Ramos (cell line): ENCODE data around the gene CD4.

Experiments used
- in situ Hi-C: fragments of 300-500 bp; cut with MboI; formaldehyde crosslinking; loops from one replicate; pipeline ENCODE4 v1.14.3; 2022; ENCODE audit warnings: low sequenced_read_pairs; ENCODE audit not compliant: unreplicated experiment

The CD4 gene

GRCh38 chr12:6838854-6839253 lies 49.5 kb downstream of the CD4 start:
- in situ Hi-C loops, result loop anchor here (10.0 kb wide), 1 partner anchor 214 kb away; no protein-coding TSS in a partner anchor

- in situ Hi-C loops, result loop anchor here (10.0 kb wide), 1 partner anchor 215 kb away; no protein-coding TSS in a partner anchor
These were observed 50.3 kb downstream of the CD4 start for GRCh38 chr12:6839482-6840201.

DNA sequence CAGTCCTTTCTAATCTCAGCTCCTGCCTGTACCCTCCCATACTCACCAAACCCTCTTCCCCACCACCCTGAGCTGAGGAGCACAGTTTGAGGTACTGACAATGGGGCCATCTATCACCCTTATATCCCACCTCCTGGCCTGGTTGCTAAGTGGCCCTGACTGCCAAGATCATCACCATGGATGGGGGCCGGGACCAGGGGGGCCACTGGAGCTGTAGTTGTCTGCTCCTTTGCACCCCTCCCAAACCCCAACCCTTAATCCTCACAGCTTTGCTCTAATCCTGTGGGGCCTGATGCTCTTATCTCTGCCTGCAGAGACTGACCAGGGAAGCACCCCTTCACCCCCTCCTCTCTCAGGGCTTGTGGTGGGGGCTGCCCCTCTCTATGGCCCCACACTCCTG lies 51.0 kb downstream of the CD4 start:
- in situ Hi-C loops, result no loop called here

GRCh38 chr12:6840761-6841515 lies 51.6 kb downstream of the CD4 start, which contains the start of gene GNB3:
GNB3 (plus strand) TSS chr12:6840925; CDS start chr12:6841288, 363 bp downstream.
- in situ Hi-C loops, result no loop called here

GRCh38 chr12:6842075-6842474 lies 52.7 kb downstream of the CD4 start:
- in situ Hi-C loops, result no loop called here

DNA sequence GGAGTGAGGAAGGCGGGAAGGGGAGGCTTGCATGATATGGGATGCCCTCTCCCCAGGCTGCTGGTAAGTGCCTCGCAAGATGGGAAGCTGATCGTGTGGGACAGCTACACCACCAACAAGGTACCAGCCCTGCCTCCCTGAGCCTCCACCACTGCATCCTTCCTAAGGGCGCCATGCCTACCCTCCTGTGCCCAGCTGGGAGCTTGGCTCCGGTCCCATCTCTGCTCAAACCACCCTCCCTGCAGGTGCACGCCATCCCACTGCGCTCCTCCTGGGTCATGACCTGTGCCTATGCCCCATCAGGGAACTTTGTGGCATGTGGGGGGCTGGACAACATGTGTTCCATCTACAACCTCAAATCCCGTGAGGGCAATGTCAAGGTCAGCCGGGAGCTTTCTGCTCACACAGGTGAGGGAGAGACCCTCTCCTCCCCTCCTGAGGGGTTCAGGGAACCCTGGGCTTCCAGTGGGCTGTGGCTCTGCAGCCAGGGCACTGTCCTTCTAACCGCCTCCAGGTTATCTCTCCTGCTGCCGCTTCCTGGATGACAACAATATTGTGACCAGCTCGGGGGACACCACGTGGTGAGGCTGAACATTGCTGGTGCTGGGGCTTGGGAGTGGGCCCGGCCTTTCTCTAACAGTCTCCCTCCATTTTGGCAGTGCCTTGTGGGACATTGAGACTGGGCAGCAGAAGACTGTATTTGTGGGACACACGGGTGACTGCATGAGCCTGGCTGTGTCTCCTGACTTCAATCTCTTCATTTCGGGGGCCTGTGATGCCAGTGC lies 54.0 kb downstream of the CD4 start:
- in situ Hi-C loops, result no loop called here

DNA sequence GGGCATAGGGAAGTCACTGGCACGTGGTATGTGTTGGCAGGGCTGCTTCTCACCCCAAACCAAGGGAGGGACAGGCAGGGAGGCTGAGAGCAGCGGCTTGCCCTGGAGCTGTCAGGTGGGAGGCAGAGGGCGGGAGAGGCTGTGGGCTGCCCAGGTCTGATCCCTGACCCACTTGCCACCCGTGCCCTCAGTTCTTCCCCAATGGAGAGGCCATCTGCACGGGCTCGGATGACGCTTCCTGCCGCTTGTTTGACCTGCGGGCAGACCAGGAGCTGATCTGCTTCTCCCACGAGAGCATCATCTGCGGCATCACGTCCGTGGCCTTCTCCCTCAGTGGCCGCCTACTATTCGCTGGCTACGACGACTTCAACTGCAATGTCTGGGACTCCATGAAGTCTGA lies 56.1 kb downstream of the CD4 start:
- in situ Hi-C loops, result no loop called here

GRCh38 chr12:6846316-6846869 lies 57.1 kb downstream of the CD4 start:
- in situ Hi-C loops, result no loop called here

DNA sequence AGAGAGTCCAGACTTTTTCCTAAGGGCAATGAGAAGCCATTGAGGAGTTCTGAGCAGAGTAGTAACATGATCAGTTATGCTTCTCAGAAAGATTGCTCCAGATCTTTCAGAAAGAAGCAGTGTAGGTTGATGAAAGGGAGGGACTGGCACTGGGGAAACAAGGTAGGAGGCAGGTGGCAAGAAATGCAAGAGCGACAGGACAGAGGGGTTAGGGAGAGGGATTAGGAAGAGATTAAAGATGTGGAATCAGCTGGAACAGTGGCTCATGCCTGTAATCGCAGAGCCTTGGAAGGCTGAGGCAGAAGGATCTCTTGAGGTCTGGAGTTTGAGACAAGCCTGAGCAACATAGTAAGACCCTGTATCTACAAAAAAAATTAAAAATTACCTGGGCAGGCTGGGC lies 58.3 kb downstream of the CD4 start:
- in situ Hi-C loops, result no loop called here

DNA sequence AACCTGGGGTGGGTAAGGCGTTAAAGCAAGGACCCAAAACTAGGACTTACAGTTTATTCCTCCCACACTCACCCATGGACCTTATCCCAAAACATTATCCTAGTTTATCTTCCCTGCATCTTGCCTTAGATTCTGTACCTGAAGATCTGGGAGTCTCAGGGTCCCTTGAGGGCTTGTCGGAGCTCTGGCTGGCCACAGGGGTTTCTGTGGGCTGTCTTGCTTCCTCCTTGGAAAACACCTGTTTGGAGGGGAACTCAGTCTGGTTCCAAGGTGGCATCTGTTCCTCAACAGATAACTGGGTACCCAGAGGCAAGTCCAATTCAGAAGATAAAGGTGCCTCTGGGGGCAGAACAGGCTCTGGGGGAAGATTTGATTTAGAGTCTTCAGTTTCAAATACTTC lies 60.1 kb downstream of the CD4 start:
- in situ Hi-C loops, result no loop called here

DNA sequence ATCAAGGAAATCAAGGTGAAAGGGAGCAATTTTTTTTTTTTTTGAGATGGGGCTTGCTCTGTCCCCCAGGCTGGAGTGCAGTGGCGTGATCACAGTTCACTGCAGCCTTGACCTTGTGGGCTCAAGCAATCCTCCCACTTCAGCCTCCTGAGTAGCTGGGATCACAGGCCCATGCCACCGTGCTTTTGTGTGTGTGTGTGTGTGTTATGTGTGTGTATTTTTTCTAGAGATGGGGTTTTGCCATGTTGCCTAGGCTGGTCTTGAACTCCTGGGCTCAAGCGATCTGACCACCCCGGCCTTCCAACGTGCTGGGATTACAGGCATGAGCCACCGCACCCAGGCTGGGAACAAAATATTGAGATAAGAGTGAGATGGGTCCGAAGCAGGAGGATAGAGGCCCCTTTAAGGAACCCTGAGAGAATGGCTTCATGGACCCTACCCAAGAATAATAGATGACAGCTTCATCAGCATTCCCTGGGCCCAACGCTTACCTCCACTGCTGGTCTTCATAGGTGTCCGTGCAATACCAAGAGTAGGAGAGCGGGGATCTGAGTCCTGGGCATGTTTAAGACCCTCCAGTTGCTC lies 60.7 kb downstream of the CD4 start:
- in situ Hi-C loops, result no loop called here

GRCh38 chr12:6850796-6851152 lies 61.4 kb downstream of the CD4 start:
- in situ Hi-C loops, result no loop called here

DNA sequence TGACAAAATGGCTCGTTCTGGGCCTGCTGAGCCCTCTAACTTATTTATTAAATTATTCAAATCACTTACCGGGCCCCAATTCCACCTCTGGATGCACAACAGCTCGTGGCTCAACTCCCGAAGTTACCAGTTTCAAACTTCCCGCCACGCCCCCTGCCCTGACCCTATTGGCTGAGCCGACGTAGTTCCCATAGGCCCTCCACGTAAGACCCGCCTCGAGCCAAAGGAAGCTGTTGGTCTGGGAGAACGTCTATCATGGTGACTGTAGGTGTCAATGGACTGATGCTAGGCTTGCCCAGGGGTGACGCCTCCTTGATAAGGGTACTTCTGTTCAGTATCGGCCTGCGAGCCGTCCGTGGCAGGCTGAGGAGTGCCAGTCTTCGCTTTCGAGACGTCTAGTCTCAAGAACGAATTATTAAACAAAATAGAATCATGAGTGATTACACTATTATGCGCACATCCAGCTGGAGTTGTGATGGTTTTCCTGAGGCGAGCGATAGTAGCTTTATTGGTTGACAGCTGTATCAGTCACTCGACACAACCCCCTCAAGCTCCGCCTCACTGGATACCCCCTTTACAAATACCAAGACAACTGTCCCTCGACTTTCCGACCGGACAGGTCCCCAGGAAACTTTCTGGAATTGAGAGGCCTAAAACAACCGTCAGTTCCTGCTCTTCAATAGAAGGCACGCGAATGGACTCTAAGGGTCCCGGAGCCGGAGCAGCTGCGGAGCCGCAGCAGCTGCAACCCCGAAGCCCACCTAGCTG lies 62.0 kb downstream of the CD4 start, which contains the start of gene CDCA3:
CDCA3 (minus strand) TSS at position 134 of the 768 bp plus-strand sequence. CDS start 334 bp downstream, outside the sequence.
- in situ Hi-C loops, result no loop called here

GRCh38 chr12:6851921-6852650 lies 62.8 kb downstream of the CD4 start, which contains the start of gene USP5:
USP5 (plus strand) TSS chr12:6852150; CDS start chr12:6852180, 30 bp downstream.
- in situ Hi-C loops, result no loop called here

- in situ Hi-C loops, result no loop called here
These were observed 63.5 kb downstream of the CD4 start for GRCh38 chr12:6852651-6853354.

DNA sequence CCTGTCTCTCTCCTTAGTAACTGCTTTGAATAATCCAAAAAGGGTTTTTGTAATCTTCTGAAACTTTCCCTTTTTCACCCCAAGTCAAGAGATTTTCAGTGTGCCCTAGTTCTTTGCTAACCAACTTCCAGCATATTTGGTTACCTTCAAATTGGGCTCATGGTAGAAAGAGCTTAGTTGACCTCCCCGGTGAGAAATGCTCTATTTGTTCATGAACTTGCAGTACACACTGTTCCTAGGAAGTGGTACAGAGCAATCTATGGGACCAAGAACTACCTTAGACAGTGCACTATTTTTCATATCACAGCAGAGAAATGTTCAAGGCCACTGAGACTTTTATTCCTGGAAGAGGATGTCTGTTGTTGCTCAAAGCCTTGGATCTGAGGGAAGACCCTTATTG lies 64.3 kb downstream of the CD4 start:
- in situ Hi-C loops, result no loop called here

DNA sequence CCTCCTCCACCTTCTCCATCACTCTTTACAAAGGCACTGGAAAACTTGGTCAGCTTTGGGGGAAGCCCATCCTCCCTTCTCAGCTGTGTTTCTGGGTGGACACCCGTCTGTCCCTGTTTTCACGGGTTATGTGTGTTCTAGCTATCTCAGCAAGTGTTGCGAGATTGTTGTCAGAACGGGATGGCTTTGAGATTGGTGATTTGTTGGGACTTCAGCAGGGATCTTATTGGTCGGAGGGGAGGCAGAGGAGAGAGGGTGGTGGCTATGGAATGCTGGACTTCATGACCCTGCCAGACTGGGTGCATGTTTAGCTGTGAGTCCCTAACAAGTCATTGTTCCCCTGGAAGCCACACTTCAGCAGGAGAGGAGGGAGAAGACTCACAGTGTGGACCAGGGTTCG lies 64.7 kb downstream of the CD4 start:
- in situ Hi-C loops, result no loop called here

GRCh38 chr12:6855322-6855721 lies 66.0 kb downstream of the CD4 start:
- in situ Hi-C loops, result no loop called here
